Peyer's patch (tissue), 4 donors: ENCODE results near the gene H2AZ2.
"Not testable (repeated sequence)": the region's sequence is repeated elsewhere in the genome, so short reads cannot be mapped to it uniquely, and the experiment has no call there.

Source experiments
- POLR2A ChIP-seq, 2 donors: fragments of 450-650 bp; IDR thresholded peaks; one replicate each; pipeline ENCODE4 v1.5.1; 2017; ENCODE audit warnings: antibody characterized with exemption in 2 of 2, mild to moderate bottlenecking in 2 of 2, moderate library complexity in 2 of 2
- TF ChIP-seq, protein P1 (sequence below), 6 experiments: fragments of 450-650 bp in 4 of 6; fragments of 200-600 bp in 2 of 6; sonication (generic) in 1 of 6; IDR thresholded peaks; one replicate each; pipeline ENCODE4 v1.5.1; 2017 to 2019; ENCODE audit warnings: antibody characterized with exemption in 6 of 6, mild to moderate bottlenecking in 3 of 6, moderate library complexity in 1 of 6

DNA sequence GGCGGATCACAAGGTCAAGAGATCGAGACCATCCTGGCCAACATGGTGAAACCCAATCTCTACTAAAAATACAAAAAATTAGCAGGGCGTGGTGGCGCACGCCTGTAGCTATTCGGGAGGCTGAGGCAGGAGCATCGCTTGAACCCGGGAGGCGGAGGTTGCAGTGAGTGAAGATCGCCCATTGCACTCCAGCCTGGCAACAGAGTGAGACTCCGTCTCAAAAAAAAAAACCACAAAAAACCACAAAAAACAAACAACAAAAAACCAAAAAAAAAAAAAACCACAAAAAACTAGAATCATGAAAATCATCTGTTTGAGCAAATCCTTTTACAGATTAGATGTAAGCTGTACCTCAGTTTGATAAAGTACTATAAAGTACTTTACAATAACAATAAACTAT is 1.5 kb downstream of the H2AZ2 start:
- TF ChIP-seq, protein P1, sequence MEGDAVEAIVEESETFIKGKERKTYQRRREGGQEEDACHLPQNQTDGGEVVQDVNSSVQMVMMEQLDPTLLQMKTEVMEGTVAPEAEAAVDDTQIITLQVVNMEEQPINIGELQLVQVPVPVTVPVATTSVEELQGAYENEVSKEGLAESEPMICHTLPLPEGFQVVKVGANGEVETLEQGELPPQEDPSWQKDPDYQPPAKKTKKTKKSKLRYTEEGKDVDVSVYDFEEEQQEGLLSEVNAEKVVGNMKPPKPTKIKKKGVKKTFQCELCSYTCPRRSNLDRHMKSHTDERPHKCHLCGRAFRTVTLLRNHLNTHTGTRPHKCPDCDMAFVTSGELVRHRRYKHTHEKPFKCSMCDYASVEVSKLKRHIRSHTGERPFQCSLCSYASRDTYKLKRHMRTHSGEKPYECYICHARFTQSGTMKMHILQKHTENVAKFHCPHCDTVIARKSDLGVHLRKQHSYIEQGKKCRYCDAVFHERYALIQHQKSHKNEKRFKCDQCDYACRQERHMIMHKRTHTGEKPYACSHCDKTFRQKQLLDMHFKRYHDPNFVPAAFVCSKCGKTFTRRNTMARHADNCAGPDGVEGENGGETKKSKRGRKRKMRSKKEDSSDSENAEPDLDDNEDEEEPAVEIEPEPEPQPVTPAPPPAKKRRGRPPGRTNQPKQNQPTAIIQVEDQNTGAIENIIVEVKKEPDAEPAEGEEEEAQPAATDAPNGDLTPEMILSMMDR (IDR thresholded peaks at IDR 0.05) = not testable (repeated sequence)
- TF ChIP-seq POLR2A (IDR thresholded peaks at IDR 0.05) = not testable (repeated sequence)
